NB4 (cell line): ENCODE measurements around the gene ATP5MC2.

Experiments
- MAX ChIP-seq: IDR thresholded peaks from 2 replicates; pipeline ENCODE4 v1.6.1; 2011; ENCODE audit warnings: low read depth, low read length
- POLR2A ChIP-seq: IDR thresholded peaks from 2 replicates; pipeline ENCODE4 v1.6.1; 2011; ENCODE audit warnings: mild to moderate bottlenecking; ENCODE audit not compliant: insufficient read length; ENCODE audit errors: extremely low read depth
- TF ChIP-seq, protein P1 (sequence below): IDR thresholded peaks from one replicate; pipeline ENCODE4 v1.5.1; 2012; ENCODE audit warnings: low read depth, low read length

DNA sequence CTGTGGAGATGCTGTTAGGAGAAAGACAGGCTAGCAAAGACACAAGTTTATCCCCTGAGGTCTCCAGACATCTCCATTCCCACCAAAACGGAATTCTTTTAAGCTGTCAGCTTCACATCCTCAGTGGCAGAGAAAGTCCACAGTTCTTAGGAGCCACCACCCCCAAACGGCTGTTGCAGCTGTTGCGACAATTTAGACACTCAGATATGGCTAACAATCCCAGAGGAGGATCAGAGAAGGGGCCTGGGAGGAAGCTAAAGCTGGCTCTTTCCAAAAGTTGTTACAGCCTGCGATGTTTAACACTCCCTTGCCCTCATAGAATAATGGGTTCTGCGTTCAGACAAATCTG, 1.9 kb upstream of the ATP5MC2 start:
- TF ChIP-seq MAX (no peak), POLR2A (no peak)
- TF ChIP-seq, protein P1, sequence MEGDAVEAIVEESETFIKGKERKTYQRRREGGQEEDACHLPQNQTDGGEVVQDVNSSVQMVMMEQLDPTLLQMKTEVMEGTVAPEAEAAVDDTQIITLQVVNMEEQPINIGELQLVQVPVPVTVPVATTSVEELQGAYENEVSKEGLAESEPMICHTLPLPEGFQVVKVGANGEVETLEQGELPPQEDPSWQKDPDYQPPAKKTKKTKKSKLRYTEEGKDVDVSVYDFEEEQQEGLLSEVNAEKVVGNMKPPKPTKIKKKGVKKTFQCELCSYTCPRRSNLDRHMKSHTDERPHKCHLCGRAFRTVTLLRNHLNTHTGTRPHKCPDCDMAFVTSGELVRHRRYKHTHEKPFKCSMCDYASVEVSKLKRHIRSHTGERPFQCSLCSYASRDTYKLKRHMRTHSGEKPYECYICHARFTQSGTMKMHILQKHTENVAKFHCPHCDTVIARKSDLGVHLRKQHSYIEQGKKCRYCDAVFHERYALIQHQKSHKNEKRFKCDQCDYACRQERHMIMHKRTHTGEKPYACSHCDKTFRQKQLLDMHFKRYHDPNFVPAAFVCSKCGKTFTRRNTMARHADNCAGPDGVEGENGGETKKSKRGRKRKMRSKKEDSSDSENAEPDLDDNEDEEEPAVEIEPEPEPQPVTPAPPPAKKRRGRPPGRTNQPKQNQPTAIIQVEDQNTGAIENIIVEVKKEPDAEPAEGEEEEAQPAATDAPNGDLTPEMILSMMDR: no peak
